Measurements from ENCODE around the gene ZNF10.

The ZNF10 gene

DNA sequence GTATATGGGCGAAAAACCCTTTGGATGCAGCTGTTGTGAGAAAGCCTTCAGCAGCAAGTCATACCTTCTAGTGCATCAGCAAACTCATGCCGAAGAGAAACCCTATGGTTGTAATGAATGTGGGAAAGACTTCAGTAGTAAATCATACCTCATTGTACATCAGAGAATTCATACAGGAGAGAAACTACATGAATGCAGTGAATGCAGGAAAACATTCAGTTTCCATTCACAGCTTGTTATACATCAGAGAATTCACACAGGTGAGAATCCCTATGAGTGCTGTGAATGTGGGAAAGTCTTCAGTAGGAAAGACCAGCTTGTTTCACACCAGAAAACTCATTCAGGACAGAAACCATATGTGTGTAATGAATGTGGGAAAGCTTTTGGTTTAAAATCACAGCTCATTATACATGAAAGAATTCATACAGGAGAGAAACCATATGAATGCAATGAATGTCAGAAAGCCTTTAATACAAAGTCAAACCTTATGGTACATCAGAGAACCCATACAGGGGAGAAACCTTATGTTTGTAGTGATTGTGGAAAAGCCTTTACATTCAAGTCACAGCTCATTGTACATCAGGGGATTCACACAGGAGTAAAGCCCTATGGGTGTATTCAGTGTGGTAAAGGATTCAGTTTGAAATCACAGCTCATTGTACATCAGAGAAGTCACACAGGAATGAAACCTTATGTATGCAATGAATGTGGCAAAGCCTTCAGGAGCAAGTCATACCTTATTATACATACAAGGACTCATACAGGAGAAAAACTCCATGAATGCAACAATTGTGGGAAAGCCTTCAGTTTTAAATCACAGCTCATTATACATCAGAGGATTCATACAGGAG lies 72.3 kb downstream of the ZNF10 start:
- DNase-seq = no peak

DNA sequence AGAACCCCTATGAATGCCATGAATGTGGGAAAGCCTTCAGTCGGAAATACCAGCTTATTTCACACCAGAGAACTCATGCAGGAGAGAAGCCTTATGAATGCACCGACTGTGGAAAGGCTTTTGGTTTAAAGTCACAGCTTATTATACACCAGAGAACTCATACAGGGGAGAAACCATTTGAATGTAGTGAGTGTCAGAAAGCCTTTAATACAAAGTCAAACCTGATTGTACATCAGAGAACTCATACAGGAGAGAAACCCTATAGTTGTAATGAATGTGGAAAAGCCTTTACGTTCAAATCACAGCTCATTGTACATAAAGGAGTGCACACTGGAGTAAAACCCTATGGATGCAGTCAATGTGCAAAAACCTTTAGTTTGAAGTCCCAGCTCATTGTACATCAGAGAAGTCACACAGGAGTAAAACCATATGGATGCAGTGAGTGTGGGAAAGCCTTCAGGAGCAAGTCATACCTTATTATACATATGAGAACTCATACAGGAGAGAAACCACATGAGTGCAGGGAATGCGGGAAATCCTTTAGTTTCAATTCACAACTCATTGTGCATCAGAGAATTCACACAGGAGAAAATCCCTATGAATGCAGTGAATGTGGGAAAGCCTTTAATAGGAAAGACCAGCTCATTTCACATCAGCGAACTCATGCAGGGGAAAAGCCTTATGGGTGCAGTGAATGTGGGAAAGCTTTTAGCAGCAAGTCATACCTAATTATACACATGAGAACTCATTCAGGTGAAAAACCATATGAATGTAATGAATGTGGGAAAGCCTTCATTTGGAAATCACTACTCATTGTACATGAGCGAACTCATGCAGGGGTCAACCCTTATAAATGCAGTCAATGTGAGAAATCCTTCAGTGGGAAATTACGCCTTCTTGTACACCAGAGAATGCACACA lies 73.2 kb downstream of the ZNF10 start:
- no peak for DNase-seq

DNA sequence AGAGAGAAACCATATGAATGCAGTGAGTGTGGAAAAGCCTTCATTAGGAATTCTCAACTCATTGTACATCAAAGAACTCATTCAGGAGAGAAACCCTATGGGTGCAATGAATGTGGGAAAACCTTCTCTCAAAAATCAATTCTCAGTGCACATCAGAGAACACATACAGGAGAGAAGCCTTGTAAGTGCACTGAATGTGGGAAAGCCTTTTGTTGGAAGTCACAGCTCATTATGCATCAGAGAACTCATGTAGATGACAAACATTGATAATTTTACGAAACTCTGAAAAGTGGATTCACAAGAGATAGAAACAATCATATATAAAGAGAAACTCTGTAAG lies 73.8 kb downstream of the ZNF10 start:
- DNase-seq = no peak

DNA sequence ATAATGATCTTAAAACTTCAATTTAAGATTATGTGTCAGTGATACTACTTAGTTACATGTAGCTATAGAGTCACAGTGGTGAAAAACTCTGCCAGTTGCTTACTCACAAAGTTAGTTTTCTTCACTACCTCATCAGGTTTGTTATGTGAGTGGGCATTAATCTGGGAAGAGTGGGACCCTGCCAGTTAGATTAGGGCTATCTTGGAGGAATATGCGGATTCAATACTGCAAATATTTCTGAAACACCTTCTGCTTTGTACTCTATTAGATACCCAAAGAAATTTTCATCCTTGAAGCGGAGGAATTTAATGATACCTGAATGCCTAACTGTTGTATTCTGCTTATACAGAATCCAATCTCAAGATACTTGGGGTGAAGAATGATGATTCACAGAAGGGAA lies 76.0 kb downstream of the ZNF10 start:
- no peak for DNase-seq

All from NCI-H1436 treated with DMSO at 0.1 percent for 48 hours (cell line).